HepG2 (cell line): Measurements from ENCODE around the gene ARHGEF39. TPM values are rescaled to one million over a fixed set of nuclear protein-coding genes. Genes with fewer than 3 reads are reported as not detected.

ENCODE experiments used
- ATAC-seq: fragments of 200-7000 bp; cut with Tn5 transposase; 3 replicates; pipeline ENCODE4 v1.9.1; 2020; ENCODE audit warnings: mild to moderate bottlenecking, moderate library complexity
- BruUV-seq: library from RNA; stranded (reverse); fragments of 400-500 nt; replicated peaks from 2 replicates; lab custom pipeline; 2021; lab: Mats Ljungman, UMichigan
- CTCF ChIA-PET: fragments of 300-600 bp; formaldehyde crosslinking; extraction: SDS; loops from one replicate; lab custom pipeline; 2021; ENCODE audit warnings: low total read pairs, inconsistent platforms, low intra/inter-chr PET ratio; lab: Yijun Ruan, JAX
- POLR2A ChIA-PET: fragments of 350-600 bp; sonication (Branson Sonifier 250); formaldehyde crosslinking; loops from one replicate; lab custom pipeline; 2020; ENCODE audit warnings: antibody characterized with exemption, inconsistent platforms; lab: Yijun Ruan, JAX
- DNase-seq: peaks from one replicate; pipeline ENCODE4 v3.0.0-alpha.2; 2015; ENCODE audit warnings: low spot score
- FAIRE-seq: peaks from 3 replicates; lab custom pipeline; 2011; peaks lifted over from hg19 to GRCh38; lab: Jason Lieb, UNC
- H2AFZ ChIP-seq: one replicate; pipeline ENCODE4 v1.6.1; 2011; ENCODE audit warnings: low read length, inconsistent platforms
- H3K27ac ChIP-seq: fragments of 300-600 bp; 3 replicates; pipeline ENCODE4 v1.8.0; 2011; ENCODE audit warnings: mixed run types, mild to moderate bottlenecking, mixed read lengths, low read length, inconsistent platforms; ENCODE audit not compliant: insufficient read depth; ENCODE audit errors: extremely low read length
- H3K27me3 ChIP-seq, 2 experiments: fragments of 200-600 bp in 1 of 2; 2 replicates in 1 of 2; 3 replicates in 1 of 2; pipeline versions ENCODE4 v1.6.0 to v1.8.0; 2011; ENCODE audit warnings: low read length in 2 of 2, mild to moderate bottlenecking in 2 of 2, moderate library complexity in 2 of 2, inconsistent platforms in 1 of 2; ENCODE audit not compliant: insufficient read depth in 2 of 2, control insufficient read depth in 1 of 2
- H3K36me3 ChIP-seq, 2 experiments: fragments of 200-600 bp in 1 of 2; replicated peaks in 1 of 2; 2 replicates in 1 of 2; 3 replicates in 1 of 2; pipeline versions ENCODE4 v1.5.1 to v1.8.0; 2011; ENCODE audit warnings: low read length in 2 of 2, inconsistent platforms in 1 of 2; ENCODE audit not compliant: insufficient read depth in 2 of 2, control insufficient read depth in 1 of 2
- H3K4me1 ChIP-seq: 2 replicates; pipeline ENCODE4 v1.5.1; 2012; ENCODE audit warnings: low read length, inconsistent platforms; ENCODE audit not compliant: insufficient read depth
- H3K4me2 ChIP-seq: 2 replicates; pipeline ENCODE4 v1.6.0; 2011; ENCODE audit warnings: low read depth, low read length, inconsistent platforms
- H3K4me3 ChIP-seq, 3 experiments: fragments of 200-600 bp in 1 of 3; sonication (generic), shearing (Covaris generic) in 1 of 3; replicated peaks in 1 of 3; 2 replicates each; pipeline ENCODE4 v1.5.1; 2011 to 2016; ENCODE audit warnings: low read length in 3 of 3, inconsistent platforms in 2 of 3, low read depth in 2 of 3, mild to moderate bottlenecking in 2 of 3, control low read depth in 1 of 3, mixed read lengths in 1 of 3; ENCODE audit not compliant: insufficient read depth in 1 of 3
- H3K79me2 ChIP-seq: one replicate; pipeline ENCODE4 v1.6.1; 2011; ENCODE audit warnings: low read length, inconsistent platforms; ENCODE audit not compliant: insufficient read depth
- H3K9ac ChIP-seq: 2 replicates; pipeline ENCODE4 v1.6.0; 2011; ENCODE audit warnings: mild to moderate bottlenecking, low read depth, low read length, inconsistent platforms; ENCODE audit not compliant: insufficient read depth
- H3K9me3 ChIP-seq: 2 replicates; pipeline ENCODE4 v1.5.1; 2012; ENCODE audit warnings: mild to moderate bottlenecking, low read length
- H4K20me1 ChIP-seq: 2 replicates; pipeline ENCODE4 v1.6.0; 2011; ENCODE audit warnings: inconsistent platforms, mild to moderate bottlenecking, low read length, moderate library complexity; ENCODE audit not compliant: insufficient read depth
- AGO2 ChIP-seq: fragments of 200-400 bp; formaldehyde crosslinking; optimal IDR thresholded peaks from 2 replicates; pipeline ENCODE3; 2017; ENCODE audit warnings: mild to moderate bottlenecking, low read depth, low read length, moderate library complexity
- GFI1 ChIP-seq: sonication (generic); formaldehyde crosslinking; IDR thresholded peaks from 2 replicates; pipeline ENCODE4 v1.5.0; 2020; ENCODE audit warnings: missing genetic modification reagents, mild to moderate bottlenecking, borderline replicate concordance
- HIVEP1 ChIP-seq: sonication (generic); formaldehyde crosslinking; IDR thresholded peaks from 2 replicates; pipeline ENCODE4 v1.4.0; 2020; ENCODE audit warnings: mild to moderate bottlenecking, missing genetic modification reagents
- HOXA5 ChIP-seq: sonication (generic); formaldehyde crosslinking; IDR thresholded peaks from 2 replicates; pipeline ENCODE4 v1.4.0; 2020; ENCODE audit warnings: missing genetic modification reagents
- NFATC3 ChIP-seq: sonication (generic); formaldehyde crosslinking; IDR thresholded peaks from 2 replicates; pipeline ENCODE4 v1.5.1; 2020; ENCODE audit warnings: mild to moderate bottlenecking, missing genetic modification reagents
- NFIB ChIP-seq: sonication (generic); formaldehyde crosslinking; IDR thresholded peaks from 2 replicates; pipeline ENCODE4 v1.9.0; 2021; ENCODE audit warnings: missing genetic modification reagents, mild to moderate bottlenecking, borderline replicate concordance
- SMAD1 ChIP-seq: sonication (generic); formaldehyde crosslinking; IDR thresholded peaks from 2 replicates; pipeline ENCODE4 v1.4.0; 2020; ENCODE audit warnings: missing genetic modification reagents, low read depth, mild to moderate bottlenecking, borderline replicate concordance
- SMARCE1 ChIP-seq: fragments of 450-650 bp; IDR thresholded peaks from 2 replicates; pipeline ENCODE4 v1.6.1; 2017; ENCODE audit warnings: borderline replicate concordance
- SPEN ChIP-seq: sonication (generic); formaldehyde crosslinking; IDR thresholded peaks from 2 replicates; pipeline ENCODE4 v1.5.1; 2020; ENCODE audit warnings: low read depth, mild to moderate bottlenecking, missing genetic modification reagents
- ZBTB26 ChIP-seq: IDR thresholded peaks from 2 replicates; pipeline ENCODE4 v1.6.1; 2016; ENCODE audit warnings: missing compliant biosample characterization, missing genetic modification reagents, borderline replicate concordance
- ZNF12 ChIP-seq: sonication (generic); formaldehyde crosslinking; IDR thresholded peaks from 2 replicates; pipeline ENCODE4 v1.5.0; 2020; ENCODE audit warnings: missing genetic modification reagents
- ZNF276 ChIP-seq: sonication (generic); formaldehyde crosslinking; IDR thresholded peaks from 2 replicates; pipeline ENCODE4 v1.4.0; 2020; ENCODE audit warnings: mild to moderate bottlenecking, low read depth, missing genetic modification reagents
- ZNF672 ChIP-seq: sonication (generic); formaldehyde crosslinking; IDR thresholded peaks from 2 replicates; pipeline ENCODE4 v1.8.1; 2022; ENCODE audit warnings: missing genetic modification reagents
- ZNF674 ChIP-seq: sonication (generic); formaldehyde crosslinking; IDR thresholded peaks from 2 replicates; pipeline ENCODE4 v1.5.0; 2020; ENCODE audit warnings: low read depth, mild to moderate bottlenecking, missing genetic modification reagents
- WGBS: methylation state at CpG from one replicate; pipeline ENCODE4 v1.1.6; 2017; ENCODE audit warnings: low lambda C conversion rate; 5-methylcytosine and 5-hydroxymethylcytosine counted together
- in situ Hi-C: cut with HindIII; loops from 2 replicates; pipeline ENCODE4 v1.10.0; 2017; ENCODE audit warnings: low pct_unique_long_range_greater_than_20kb; ENCODE audit not compliant: extremely low pct_ligation_motif_present
- intact Hi-C: fragments of 100-400 bp; cut with micrococcal nuclease; formaldehyde crosslinking; loops from one replicate; pipeline ENCODE4 v1.10.0; 2022; ENCODE audit not compliant: unreplicated experiment
- polyA plus RNA-seq, 8 experiments: library from polyadenylated mRNA; depleted of rRNA in 3 of 8; stranded (reverse) in 7 of 8; unstranded in 1 of 8; fragments of >200 nt; fragmentation: Illumina TruSeq in 4 of 8; extraction: Trizol in 4 of 8; gene quantifications; 2 replicates each; pipeline versions ENCODE4 v1.2.1 to v1.2.3, GENCODE V29; 2011 to 2016; ENCODE audit warnings: low read depth in 4 of 8, missing spikeins in 1 of 8, mixed read lengths in 1 of 8; ENCODE audit not compliant: insufficient read depth in 1 of 8
- total RNA-seq, 5 experiments: library from RNA; depleted of rRNA; stranded (reverse); fragments of >200 nt; fragmentation: Illumina TruSeq; extraction: Trizol; gene quantifications; 2 replicates each; pipeline ENCODE4 v1.2.3, GENCODE V29; 2016; ENCODE audit warnings: low read depth in 1 of 5
- TF ChIP-seq, protein P1 (sequence below): fragments of 450-650 bp; IDR thresholded peaks from 2 replicates; pipeline ENCODE4 v1.6.1; 2016
- TF ChIP-seq, protein P2 (sequence below): sonication (generic); formaldehyde crosslinking; IDR thresholded peaks from 2 replicates; pipeline ENCODE4 v1.8.1; 2023; ENCODE audit warnings: missing genetic modification reagents, mild to moderate bottlenecking, borderline replicate concordance

The ARHGEF39 gene
- total and polyA plus RNA-seq, 2 of the 13 experiments (the other 11 are each of a cell fraction or from before 2014, with no cell fraction given) = 11.2 to 12.3 TPM

DNA sequence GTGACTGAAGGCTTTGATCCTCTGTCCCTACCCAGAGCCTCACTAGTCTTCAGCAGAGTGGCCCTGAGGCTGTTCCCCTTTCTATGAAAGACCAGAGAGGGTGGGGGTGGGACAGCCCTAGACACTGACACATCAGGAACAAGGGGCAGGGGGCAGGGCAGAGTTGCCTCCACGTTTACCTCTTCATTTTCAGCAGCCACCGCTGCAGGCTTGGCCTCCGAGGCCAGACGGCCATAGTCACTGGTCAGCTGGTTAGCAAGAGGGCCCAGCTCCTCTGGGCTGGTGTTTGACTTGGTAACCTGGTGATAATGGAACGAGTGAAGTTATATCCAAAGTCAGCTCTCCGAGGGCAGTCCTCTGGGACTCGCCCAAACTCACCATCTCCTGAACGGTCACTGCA, 40.4 kb upstream of the ARHGEF39 start (continued):
- TF ChIP-seq NFATC3 (CRISPR knock-in tag) (no peak), ZNF672 (CRISPR knock-in tag) (no peak), GFI1 (CRISPR knock-in tag) (no peak), SMARCE1 (no peak), HIVEP1 (no peak)

DNA sequence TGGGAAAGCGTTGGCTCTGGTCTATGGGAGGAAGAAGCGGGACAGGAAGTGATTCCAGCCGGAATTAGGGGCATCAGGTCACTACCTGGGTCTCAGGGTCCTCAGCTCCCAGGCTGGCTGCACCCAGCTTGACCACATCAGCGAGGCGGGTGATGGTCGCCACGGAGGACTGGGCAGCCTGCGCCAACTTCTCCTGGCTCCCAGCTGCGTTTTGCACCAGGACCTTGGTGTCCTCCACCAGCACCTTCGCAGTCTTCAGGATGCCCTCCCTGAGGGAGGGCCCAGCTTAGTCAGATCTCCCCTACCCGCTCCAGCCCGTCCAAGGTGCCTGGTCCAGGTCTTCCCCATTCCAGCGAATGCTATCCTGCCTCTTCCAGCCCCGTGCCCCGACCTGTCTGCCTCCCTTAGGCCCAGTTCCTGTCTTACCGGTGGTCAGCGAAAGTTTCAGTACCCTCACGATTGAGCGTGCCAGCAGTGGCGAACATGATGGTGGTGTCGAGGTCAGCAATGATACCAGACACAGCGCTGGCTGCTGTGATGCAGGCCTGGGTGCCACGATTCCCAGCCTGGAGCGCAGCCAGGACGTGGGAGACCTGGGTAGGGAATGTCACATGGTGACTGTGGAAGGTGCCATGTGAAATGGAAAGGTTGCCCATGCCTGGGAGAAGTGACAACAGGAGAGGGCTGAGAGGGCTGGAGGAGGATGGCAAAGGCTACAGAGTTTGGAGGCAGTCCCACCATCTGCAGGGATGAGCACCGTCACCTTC, 39.1 kb upstream of the ARHGEF39 start:
- WGBS = 97% methylated on average over 26 of the region's 26 CpGs
- no peak overlapping the region for H3K9ac ChIP-seq
- H3K79me2 ChIP-seq = no peaks in the 10 kb centered on the region
- ATAC-seq (no peak), DNase-seq (no peak), FAIRE-seq (no peak)
- intact Hi-C loops (no loop called here), in situ Hi-C loops (no loop called here)
- H3K36me3 ChIP-seq = peaks cover 62 to 97% of the 10 kb centered on the region in 2 experiments
- H4K20me1 ChIP-seq = no peaks in the 10 kb centered on the region
- ChIA-PET CTCF (no interaction called here), POLR2A (no interaction called here)
- no peak overlapping the region for H3K4me3 ChIP-seq
- BruUV-seq = TSS peak; percentile 37
- no peak overlapping the region for H2AFZ ChIP-seq
- no peaks in the 10 kb centered on the region for H3K9me3 ChIP-seq
- no peak overlapping the region for H3K27ac ChIP-seq
- H3K4me1 ChIP-seq = no peaks in the 10 kb centered on the region
- H3K27me3 ChIP-seq = no peaks in the 10 kb centered on the region
- H3K4me2 ChIP-seq = no peak overlapping the region
- TF ChIP-seq, protein P1, sequence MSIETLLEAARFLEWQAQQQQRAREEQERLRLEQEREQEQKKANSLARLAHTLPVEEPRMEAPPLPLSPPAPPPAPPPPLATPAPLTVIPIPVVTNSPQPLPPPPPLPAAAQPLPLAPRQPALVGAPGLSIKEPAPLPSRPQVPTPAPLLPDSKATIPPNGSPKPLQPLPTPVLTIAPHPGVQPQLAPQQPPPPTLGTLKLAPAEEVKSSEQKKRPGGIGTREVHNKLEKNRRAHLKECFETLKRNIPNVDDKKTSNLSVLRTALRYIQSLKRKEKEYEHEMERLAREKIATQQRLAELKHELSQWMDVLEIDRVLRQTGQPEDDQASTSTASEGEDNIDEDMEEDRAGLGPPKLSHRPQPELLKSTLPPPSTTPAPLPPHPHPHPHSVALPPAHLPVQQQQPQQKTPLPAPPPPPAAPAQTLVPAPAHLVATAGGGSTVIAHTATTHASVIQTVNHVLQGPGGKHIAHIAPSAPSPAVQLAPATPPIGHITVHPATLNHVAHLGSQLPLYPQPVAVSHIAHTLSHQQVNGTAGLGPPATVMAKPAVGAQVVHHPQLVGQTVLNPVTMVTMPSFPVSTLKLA = 0 out of 2 replicates have a peak, but pooled peaks have one; percentile 8
- no peak for TF ChIP-seq SPEN (CRISPR knock-in tag)
- no peak for TF ChIP-seq NFIB (CRISPR knock-in tag)
- no peak for TF ChIP-seq ZNF674 (CRISPR knock-in tag)
- no peak for TF ChIP-seq ZNF276 (CRISPR knock-in tag)
- no peak for TF ChIP-seq SMAD1 (CRISPR knock-in tag)
- TF ChIP-seq HOXA5 = no peak
- no peak for TF ChIP-seq ZNF12 (CRISPR knock-in tag)
- TF ChIP-seq ZBTB26 (CRISPR knock-in tag) = no peak
- TF ChIP-seq, protein P2, sequence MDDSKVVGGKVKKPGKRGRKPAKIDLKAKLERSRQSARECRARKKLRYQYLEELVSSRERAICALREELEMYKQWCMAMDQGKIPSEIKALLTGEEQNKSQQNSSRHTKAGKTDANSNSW (CRISPR knock-in tag) = no peak
- peak; percentile 35 for TF ChIP-seq AGO2
